ENCODE data around the gene REXO5. TPM values are rescaled to one million over a fixed set of nuclear protein-coding genes. Genes with fewer than 3 reads are reported as not detected.

Gene REXO5
- 10 to 100 TPM in 1 of 4 donors, 1 to 10 TPM in 3; 4.1 to 17.5 (median 6.4) TPM for total RNA-seq

- H3K4me3 ChIP-seq, result peak within 1 kb of the TSS; percentile 61 to 80 (median 74)
- H3K4me1 ChIP-seq, result peaks cover 0 to 16% (median 4%) of the 10 kb centered on the region in 4 donors
- no peaks in the 10 kb centered on the region for H3K27me3 ChIP-seq
- intact Hi-C loops (cut with DNase I; ENCODE audit: low total_unique reads) (loop anchor here (10.0 kb wide), 1 partner anchor 498 kb away; no protein-coding TSS in a partner anchor), in situ Hi-C loops (cut with MboI; ENCODE audit: low pct_ligation_motif_present in 1 of 4, low pct_unique_long_range_greater_than_20kb in 1 of 4, low sequenced_read_pairs in 3 of 4) (no loop called here)
- TF ChIP-seq POLR2AphosphoS5 (IDR thresholded peaks at IDR 0.05) (peak; percentile 65 to 82 (median 67)), EP300 (IDR thresholded peaks at IDR 0.05; ENCODE audit: low read depth) (no peak), CTCF (IDR thresholded peaks at IDR 0.05) (peak; percentile 16 to 44 (median 39)), POLR2A (IDR thresholded peaks at IDR 0.05) (peak; percentile 75)
- no peaks in the 10 kb centered on the region for H3K9me3 ChIP-seq
- peak within 1 kb of the TSS; percentile 91 to 93 (median 92) for H3K27ac ChIP-seq
- peak; percentile 94 for DNase-seq
- 0% methylated on average over 71 of the region's 74 CpGs; no CpG with 5 or more reads in 1 of the 2 donors for WGBS, 2 donors (ENCODE audit: low coverage in 1 of 2)
- H3K36me3 ChIP-seq, result peaks cover 0 to 8% (median 4%) of the 10 kb centered on the region in 4 donors
Measured at GRCh38 chr16:20806168-20807050, at the start of gene REXO5, which contains the start of gene ERI2. Gene REXO5 (plus strand): TSS chr16:20806527. CDS start chr16:20806954, 427 bp downstream. Gene ERI2 (minus strand): TSS chr16:20806472. CDS start chr16:20806430, 42 bp downstream.

- Histone ChIP-seq H3K27ac (no peak overlapping the region), H3K27me3 (no peaks in the 10 kb centered on the region), H3K4me3 (no peak overlapping the region), H3K4me1 (peaks cover 0 to 20% (median 14%) of the 10 kb centered on the region in 4 donors), H3K9me3 (no peaks in the 10 kb centered on the region), H3K36me3 (no peaks in the 10 kb centered on the region)
- intact Hi-C loops (cut with DNase I; ENCODE audit: low total_unique reads) (no loop called here), in situ Hi-C loops (cut with MboI; ENCODE audit: low pct_ligation_motif_present in 1 of 4, low pct_unique_long_range_greater_than_20kb in 1 of 4, low sequenced_read_pairs in 3 of 4) (no loop called here)
- 82 to 90% methylated on average over 2 of the region's 2 CpGs for WGBS, 2 donors (ENCODE audit: low coverage in 1 of 2)
- no peak for DNase-seq
- TF ChIP-seq EP300 (IDR thresholded peaks at IDR 0.05; ENCODE audit: low read depth) (no peak), POLR2AphosphoS5 (IDR thresholded peaks at IDR 0.05) (no peak), POLR2A (IDR thresholded peaks at IDR 0.05) (no peak), CTCF (IDR thresholded peaks at IDR 0.05) (no peak)
Measured at GRCh38 chr16:20760346-20760745, 46.0 kb upstream of the REXO5 start.

GRCh38 chr16:20761175-20761574 lies 45.2 kb upstream of the REXO5 start:
- H3K27ac ChIP-seq, result no peak overlapping the region
- H3K4me1 ChIP-seq, result peaks cover 0 to 20% (median 14%) of the 10 kb centered on the region in 4 donors
- no peak overlapping the region for H3K4me3 ChIP-seq
- TF ChIP-seq POLR2AphosphoS5 (IDR thresholded peaks at IDR 0.05) (no peak), EP300 (IDR thresholded peaks at IDR 0.05; ENCODE audit: low read depth) (no peak)
- H3K27me3 ChIP-seq, result no peaks in the 10 kb centered on the region
- H3K9me3 ChIP-seq, result no peaks in the 10 kb centered on the region
- no peaks in the 10 kb centered on the region for H3K36me3 ChIP-seq
- no peak for DNase-seq
- in situ Hi-C loops (cut with MboI; ENCODE audit: low pct_ligation_motif_present in 1 of 4, low pct_unique_long_range_greater_than_20kb in 1 of 4, low sequenced_read_pairs in 3 of 4) (no loop called here), intact Hi-C loops (cut with DNase I; ENCODE audit: low total_unique reads) (no loop called here)
- 92 to 100% methylated on average over 1 of the region's 1 CpG for WGBS, 2 donors (ENCODE audit: low coverage in 1 of 2)

- Histone ChIP-seq H3K9me3 (no peaks in the 10 kb centered on the region), H3K4me3 (peak overlapping the region in 3 of 4 donors; percentile 27 to 51 (median 34)), H3K36me3 (no peaks in the 10 kb centered on the region), H3K4me1 (peaks cover 0 to 20% (median 14%) of the 10 kb centered on the region in 4 donors), H3K27ac (peak overlapping the region; percentile 84 to 92 (median 86)), H3K27me3 (no peaks in the 10 kb centered on the region)
- in situ Hi-C loops (cut with MboI; ENCODE audit: low pct_ligation_motif_present in 1 of 4, low pct_unique_long_range_greater_than_20kb in 1 of 4, low sequenced_read_pairs in 3 of 4), result no loop called here
- no peak for TF ChIP-seq POLR2A (IDR thresholded peaks at IDR 0.05)
- no peak for TF ChIP-seq CTCF (IDR thresholded peaks at IDR 0.05)
- TF ChIP-seq POLR2AphosphoS5 (IDR thresholded peaks at IDR 0.05), result no peak
- TF ChIP-seq EP300 (IDR thresholded peaks at IDR 0.05; ENCODE audit: low read depth), result no peak
- no peak for DNase-seq
- WGBS, 2 donors (ENCODE audit: low coverage in 1 of 2), result 72 to 88% methylated on average over 3 of the region's 3 CpGs
- intact Hi-C loops (cut with DNase I; ENCODE audit: low total_unique reads), result no loop called here
Measured at GRCh38 chr16:20762404-20763123, 43.8 kb upstream of the REXO5 start.
